Stimulated activated naive CD8-positive, alpha-beta T cell treated with anti-CD3 and anti-CD28 coated beads, Interleukin-15, Interleukin-2, amounts not matched to agents 100 ng/mL and 50 ng/mL, for 24 hours (primary cell): Measurements from ENCODE around the gene XRCC2.

Experiments
- H3K27ac Mint-ChIP-seq: one replicate; pipeline ENCODE4 v1.8.0; 2021; ENCODE audit warnings: mild to moderate bottlenecking, mixed read lengths
- H3K27me3 Mint-ChIP-seq: one replicate; pipeline ENCODE4 v1.8.0; 2021; ENCODE audit warnings: mixed read lengths
- H3K36me3 Mint-ChIP-seq: one replicate; pipeline ENCODE4 v1.8.0; 2021; ENCODE audit warnings: low read depth, mixed read lengths
- H3K4me1 Mint-ChIP-seq: one replicate; pipeline ENCODE4 v1.8.0; 2021; ENCODE audit warnings: low read depth, mixed read lengths
- H3K4me3 Mint-ChIP-seq: one replicate; pipeline ENCODE4 v1.8.0; 2021; ENCODE audit warnings: mild to moderate bottlenecking, mixed read lengths
- H3K9me3 Mint-ChIP-seq: one replicate; pipeline ENCODE4 v1.8.0; 2021; ENCODE audit warnings: mixed read lengths

Gene XRCC2

DNA sequence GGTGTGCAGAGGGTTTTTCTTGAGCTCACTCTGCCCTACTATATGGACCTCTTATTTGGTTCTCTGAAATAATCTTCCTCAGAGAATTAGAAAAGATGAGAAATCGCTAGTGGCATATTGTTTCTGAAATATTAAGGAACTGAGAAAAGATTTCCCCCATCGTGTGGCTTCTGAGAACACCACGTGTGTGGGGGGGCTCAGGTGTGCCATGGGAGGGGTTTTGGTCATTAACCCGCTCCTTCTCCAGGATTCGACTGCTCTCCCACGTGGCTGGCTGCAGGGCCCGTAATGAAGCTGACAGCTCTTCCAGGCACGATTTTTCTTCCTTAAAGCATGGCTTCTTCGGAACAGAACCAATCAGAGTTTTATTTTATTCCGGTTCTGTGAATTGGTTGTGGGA lies 67.7 kb downstream of the XRCC2 start:
- Mint-ChIP-seq H3K4me1 (no peaks in the 10 kb centered on the region), H3K9me3 (no peaks in the 10 kb centered on the region), H3K4me3 (no peak overlapping the region), H3K36me3 (no peaks in the 10 kb centered on the region), H3K27me3 (no peaks in the 10 kb centered on the region), H3K27ac (no peak overlapping the region)

DNA sequence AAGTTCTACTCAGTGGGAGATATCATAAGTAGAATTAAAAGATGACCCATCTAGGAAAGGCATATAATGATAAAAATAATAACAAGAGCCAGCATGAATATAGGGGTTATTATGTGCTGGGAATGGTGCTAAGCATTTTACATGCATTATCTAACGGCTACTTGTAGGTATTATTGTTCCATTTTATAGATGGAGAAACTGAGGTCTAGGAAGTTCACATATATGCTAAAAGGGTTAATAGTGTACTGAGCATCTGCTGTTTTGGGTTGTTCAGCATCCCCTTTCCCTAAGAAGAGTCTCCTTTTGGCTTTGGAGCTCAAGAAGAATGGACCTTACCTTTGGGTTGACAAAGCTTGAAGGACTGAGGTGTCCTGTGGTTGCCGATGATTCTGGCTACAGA lies 68.9 kb downstream of the XRCC2 start:
- Mint-ChIP-seq H3K4me3 (no peak overlapping the region), H3K27ac (no peak overlapping the region), H3K4me1 (no peaks in the 10 kb centered on the region), H3K27me3 (no peaks in the 10 kb centered on the region), H3K9me3 (no peaks in the 10 kb centered on the region), H3K36me3 (no peaks in the 10 kb centered on the region)

DNA sequence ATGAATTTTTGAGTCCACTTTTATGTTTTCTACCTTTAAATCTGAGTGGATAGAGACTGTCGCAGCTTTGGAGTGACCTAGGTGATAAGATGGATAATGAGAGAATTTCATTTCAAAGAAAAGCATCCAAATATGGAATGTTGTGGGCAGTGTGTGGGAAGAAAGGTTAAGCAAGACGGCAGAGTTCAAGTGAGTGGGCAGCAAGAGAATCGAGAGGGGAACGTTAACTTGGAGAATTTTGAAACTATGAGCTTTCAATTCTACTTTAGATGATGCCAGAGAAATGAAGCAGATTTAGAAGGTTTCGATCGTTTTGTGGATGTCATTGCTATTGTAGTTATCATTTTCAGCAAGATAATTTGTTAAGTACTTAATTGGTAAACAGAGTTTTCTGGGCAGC lies 73.0 kb downstream of the XRCC2 start:
- H3K27me3 Mint-ChIP-seq, result peaks cover 3% of the 10 kb centered on the region
- no peaks in the 10 kb centered on the region for H3K36me3 Mint-ChIP-seq
- no peak overlapping the region for H3K4me3 Mint-ChIP-seq
- no peaks in the 10 kb centered on the region for H3K9me3 Mint-ChIP-seq
- H3K4me1 Mint-ChIP-seq, result no peaks in the 10 kb centered on the region
- H3K27ac Mint-ChIP-seq, result no peak overlapping the region

DNA sequence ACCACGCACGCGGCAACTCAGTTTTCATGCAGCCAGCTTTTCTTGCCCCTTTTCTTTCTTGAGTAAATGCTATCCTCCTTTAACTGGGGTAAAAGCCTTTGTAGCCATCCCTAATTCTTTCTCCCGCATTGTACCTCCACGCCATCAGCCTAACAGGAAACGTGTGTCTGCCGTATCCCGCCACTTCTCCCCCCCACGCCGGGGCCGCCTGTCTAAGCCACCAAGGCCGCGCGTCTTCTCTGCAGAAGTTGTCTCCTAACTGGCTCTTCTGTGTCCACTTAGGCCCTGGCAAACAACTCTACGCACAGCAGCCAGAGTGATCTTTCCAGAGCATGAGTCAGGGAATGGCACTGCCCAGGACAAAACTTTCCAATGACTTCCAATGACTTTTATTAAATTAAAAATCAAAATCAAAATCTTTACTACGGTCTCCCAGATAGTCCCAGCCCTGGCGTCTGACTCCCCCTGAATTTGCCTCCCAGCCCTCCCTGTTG lies 74.6 kb downstream of the XRCC2 start:
- Mint-ChIP-seq H3K4me1 (no peaks in the 10 kb centered on the region), H3K36me3 (no peaks in the 10 kb centered on the region), H3K4me3 (no peak overlapping the region), H3K9me3 (no peaks in the 10 kb centered on the region), H3K27me3 (peaks cover 3% of the 10 kb centered on the region), H3K27ac (no peak overlapping the region)

DNA sequence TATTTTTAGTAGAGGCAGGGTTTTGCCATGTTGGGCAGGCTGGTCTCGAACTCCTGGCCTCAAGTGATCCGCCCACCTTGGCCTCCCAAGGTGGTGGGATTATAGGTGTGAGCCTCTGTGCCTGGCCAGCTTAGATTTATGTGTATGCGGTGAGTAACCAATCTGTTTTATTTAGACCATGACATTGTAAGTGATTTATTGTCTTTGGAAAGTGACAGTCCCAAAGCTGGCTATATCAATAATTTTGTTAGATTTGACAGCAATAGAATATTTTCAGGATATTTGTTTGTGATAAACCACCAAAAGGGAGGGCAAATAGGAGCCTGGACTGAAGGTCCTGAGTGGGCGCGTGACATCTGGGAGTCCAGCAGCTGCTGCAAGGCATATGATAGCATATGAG lies 75.7 kb downstream of the XRCC2 start:
- H3K27me3 Mint-ChIP-seq, result peaks cover 3% of the 10 kb centered on the region
- no peaks in the 10 kb centered on the region for H3K9me3 Mint-ChIP-seq
- no peak overlapping the region for H3K27ac Mint-ChIP-seq
- no peaks in the 10 kb centered on the region for H3K4me1 Mint-ChIP-seq
- H3K4me3 Mint-ChIP-seq, result no peak overlapping the region
- H3K36me3 Mint-ChIP-seq, result no peaks in the 10 kb centered on the region

DNA sequence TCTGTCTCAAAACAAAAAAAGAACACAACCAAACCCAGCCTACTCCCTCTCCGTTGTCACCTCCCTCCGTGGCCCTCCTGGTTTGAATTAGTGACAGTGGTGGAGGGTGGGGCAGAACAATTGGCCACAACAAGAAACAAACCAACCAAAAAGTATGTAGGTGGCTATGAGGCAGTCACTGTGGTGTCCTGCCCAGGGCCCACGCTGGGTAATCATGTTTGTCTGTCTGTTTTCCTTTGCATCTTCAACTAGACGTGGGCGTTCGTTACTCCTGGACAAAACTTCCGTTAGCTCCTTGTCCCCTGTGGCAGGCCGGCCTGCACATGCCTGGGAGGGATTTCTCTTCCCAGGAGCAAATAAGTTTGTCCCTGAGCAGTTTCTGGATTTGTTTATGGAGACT lies 78.4 kb downstream of the XRCC2 start:
- H3K4me3 Mint-ChIP-seq, result no peak overlapping the region
- no peak overlapping the region for H3K27ac Mint-ChIP-seq
- no peaks in the 10 kb centered on the region for H3K4me1 Mint-ChIP-seq
- peaks cover 3% of the 10 kb centered on the region for H3K27me3 Mint-ChIP-seq
- no peaks in the 10 kb centered on the region for H3K36me3 Mint-ChIP-seq
- H3K9me3 Mint-ChIP-seq, result no peaks in the 10 kb centered on the region

DNA sequence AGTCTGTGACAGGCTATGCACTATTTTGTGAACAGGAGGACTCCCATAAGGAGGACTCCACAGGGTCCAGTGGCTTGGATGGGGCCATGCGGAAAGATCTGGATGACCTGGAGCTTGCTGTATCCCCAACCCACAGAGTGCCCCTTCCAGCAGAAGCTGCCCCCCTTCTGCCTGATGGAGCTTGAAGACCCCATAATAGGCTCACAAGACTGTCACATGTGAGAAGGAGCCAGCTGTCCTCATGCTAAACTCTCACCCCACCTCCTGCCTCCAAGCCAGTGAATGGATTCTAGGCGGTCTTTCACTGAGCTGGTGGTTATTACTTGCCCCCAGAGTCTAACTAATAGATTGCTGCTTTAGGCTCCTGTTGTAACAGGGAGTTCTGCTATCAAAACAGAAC lies 79.1 kb downstream of the XRCC2 start:
- H3K4me1 Mint-ChIP-seq, result no peaks in the 10 kb centered on the region
- no peaks in the 10 kb centered on the region for H3K9me3 Mint-ChIP-seq
- no peak overlapping the region for H3K4me3 Mint-ChIP-seq
- H3K36me3 Mint-ChIP-seq, result no peaks in the 10 kb centered on the region
- H3K27ac Mint-ChIP-seq, result no peak overlapping the region
- peaks cover 3% of the 10 kb centered on the region for H3K27me3 Mint-ChIP-seq
